Nephron progenitor cell (in vitro differentiated cells): ENCODE results near the gene RBM14.

Source experiments
- DNase-seq: peaks from one replicate; pipeline ENCODE4 v3.0.0; 2021
- H3K27ac Mint-ChIP-seq: 2 replicates; pipeline ENCODE4 v1.8.0; 2021; ENCODE audit warnings: mild to moderate bottlenecking, moderate library complexity, mixed read lengths
- H3K27me3 Mint-ChIP-seq: 2 replicates; pipeline ENCODE4 v1.8.0; 2021; ENCODE audit warnings: mild to moderate bottlenecking, low read depth, mixed read lengths; ENCODE audit not compliant: poor library complexity
- H3K36me3 Mint-ChIP-seq: 2 replicates; pipeline ENCODE4 v1.8.0; 2021; ENCODE audit warnings: low read depth, mixed read lengths
- H3K4me1 Mint-ChIP-seq: 2 replicates; pipeline ENCODE4 v1.8.0; 2021; ENCODE audit warnings: mixed read lengths
- H3K4me3 Mint-ChIP-seq: 2 replicates; pipeline ENCODE4 v1.8.0; 2021; ENCODE audit warnings: mild to moderate bottlenecking, moderate library complexity, mixed read lengths
- H3K9me3 Mint-ChIP-seq: 2 replicates; pipeline ENCODE4 v1.8.0; 2021; ENCODE audit warnings: mild to moderate bottlenecking, moderate library complexity, mixed read lengths
- TF ChIP-seq, protein P1 (sequence below): fragments of 200-600 bp; sonication (generic); IDR thresholded peaks from 2 replicates; pipeline ENCODE4 v1.5.0; 2021; ENCODE audit warnings: antibody characterized with exemption

Gene RBM14

DNA sequence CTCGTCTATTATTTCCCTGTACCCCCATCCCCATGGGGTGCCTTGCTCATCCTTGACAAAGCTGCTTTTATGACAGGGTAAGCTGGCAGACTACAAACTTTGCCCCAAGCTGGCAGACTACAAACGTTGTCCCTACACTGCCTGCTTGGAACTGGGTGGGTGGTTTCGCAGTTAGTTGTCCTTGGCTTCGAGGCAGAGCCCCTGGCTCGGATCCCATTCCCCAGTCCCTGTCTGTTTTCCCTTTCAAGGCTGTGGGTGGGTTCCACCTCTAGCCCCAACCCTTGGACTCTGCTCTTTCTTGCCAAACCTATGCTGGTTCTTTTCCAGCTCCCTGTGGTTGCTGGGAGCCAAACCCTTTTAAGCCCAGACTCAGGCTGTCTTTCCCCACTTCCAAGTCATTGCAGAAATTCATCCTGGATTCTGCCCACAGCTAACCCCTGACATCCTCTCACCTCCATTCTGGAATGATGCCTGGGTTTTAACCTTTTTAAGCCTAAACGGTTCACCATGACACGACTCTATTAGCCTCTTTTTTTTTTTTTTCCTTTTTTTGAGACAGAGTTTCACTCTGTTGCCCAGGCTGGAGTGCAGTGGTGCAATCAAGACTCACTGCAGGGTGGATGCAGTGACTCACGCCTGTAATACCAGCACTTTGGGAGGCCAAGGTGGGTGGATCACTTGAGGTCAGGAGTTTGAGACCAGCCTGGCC, 9.2 kb upstream of the RBM14 start:
- H3K27ac Mint-ChIP-seq = peak overlapping the region; percentile 83
- DNase-seq = no peak

DNA sequence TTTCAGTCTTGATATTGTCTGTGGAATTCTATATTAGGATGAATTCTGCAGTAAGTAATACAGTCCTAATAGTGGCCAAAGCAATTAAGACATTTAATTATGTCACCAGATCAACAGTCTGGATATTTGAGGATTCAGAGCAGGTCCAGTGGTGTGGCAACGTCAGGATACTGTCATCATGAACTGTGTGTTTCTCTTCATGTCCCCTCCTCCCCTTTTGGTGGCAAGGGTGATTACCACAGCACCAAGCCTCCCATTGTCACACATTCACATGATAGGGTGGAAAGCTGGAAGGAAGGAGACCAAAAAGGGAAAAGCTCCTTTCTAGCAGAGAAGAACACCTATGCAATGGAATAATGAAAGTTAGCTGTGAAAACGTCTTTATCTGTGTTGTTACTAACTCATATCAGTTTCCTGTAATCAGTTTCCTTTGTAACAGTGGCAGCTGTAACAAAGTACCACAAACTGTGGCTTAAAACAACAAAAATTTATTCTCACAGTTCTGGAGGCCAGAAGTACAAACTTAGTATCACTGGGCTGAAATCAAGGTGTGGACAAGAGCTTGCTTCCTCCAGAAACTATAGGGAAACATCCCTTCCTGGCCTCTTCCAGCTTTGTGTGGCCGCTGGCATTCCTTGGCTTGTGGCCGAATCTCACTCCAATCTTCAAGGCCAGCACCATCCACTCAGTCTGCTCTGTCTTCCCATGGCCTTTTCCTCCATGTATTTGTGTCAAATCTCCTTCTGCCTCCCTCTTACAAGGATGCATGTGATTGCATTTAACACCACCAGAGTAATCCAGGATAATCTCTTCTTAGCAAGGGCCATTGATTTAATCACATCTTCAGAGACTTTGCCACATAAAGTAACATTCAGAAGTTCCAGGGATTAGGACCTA, 6.5 kb upstream of the RBM14 start:
- no peak for DNase-seq
- peaks cover 22% of the 10 kb centered on the region for H3K36me3 Mint-ChIP-seq
- H3K9me3 Mint-ChIP-seq = peaks cover 7% of the 10 kb centered on the region
- TF ChIP-seq, protein P1, sequence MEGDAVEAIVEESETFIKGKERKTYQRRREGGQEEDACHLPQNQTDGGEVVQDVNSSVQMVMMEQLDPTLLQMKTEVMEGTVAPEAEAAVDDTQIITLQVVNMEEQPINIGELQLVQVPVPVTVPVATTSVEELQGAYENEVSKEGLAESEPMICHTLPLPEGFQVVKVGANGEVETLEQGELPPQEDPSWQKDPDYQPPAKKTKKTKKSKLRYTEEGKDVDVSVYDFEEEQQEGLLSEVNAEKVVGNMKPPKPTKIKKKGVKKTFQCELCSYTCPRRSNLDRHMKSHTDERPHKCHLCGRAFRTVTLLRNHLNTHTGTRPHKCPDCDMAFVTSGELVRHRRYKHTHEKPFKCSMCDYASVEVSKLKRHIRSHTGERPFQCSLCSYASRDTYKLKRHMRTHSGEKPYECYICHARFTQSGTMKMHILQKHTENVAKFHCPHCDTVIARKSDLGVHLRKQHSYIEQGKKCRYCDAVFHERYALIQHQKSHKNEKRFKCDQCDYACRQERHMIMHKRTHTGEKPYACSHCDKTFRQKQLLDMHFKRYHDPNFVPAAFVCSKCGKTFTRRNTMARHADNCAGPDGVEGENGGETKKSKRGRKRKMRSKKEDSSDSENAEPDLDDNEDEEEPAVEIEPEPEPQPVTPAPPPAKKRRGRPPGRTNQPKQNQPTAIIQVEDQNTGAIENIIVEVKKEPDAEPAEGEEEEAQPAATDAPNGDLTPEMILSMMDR = no peak
- no peak overlapping the region for H3K4me3 Mint-ChIP-seq
- H3K27ac Mint-ChIP-seq = no peak overlapping the region
- no peaks in the 10 kb centered on the region for H3K27me3 Mint-ChIP-seq
- H3K4me1 Mint-ChIP-seq = peaks cover under 1% of the 10 kb centered on the region

More for the DNA sequence above, 9.2 kb upstream of the RBM14 start:
- Mint-ChIP-seq H3K9me3 (peaks cover 7% of the 10 kb centered on the region), H3K27me3 (no peaks in the 10 kb centered on the region), H3K4me3 (no peak overlapping the region), H3K36me3 (peaks cover 32% of the 10 kb centered on the region), H3K4me1 (peaks cover 5% of the 10 kb centered on the region)
- TF ChIP-seq, protein P1 = no peak

DNA sequence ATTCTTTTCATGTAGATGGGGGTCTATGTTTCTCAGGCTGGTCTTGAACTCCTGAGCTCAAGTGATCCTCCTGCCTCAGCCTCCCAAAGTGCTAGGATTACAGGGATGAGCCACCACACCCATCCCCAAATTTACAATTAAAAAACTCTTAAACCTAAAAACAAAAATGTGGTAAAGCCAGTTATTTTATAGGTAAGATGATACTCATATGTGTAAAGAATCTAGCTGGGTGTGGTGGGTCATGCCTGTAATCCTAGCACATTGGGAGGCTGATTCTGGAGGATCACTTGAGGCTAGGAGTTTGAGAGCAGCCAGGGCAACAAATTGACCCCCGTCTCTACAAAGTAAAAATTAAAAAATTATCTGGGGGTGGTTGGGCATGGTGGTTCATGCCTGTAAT, 4.0 kb upstream of the RBM14 start:
- H3K27ac Mint-ChIP-seq = no peak overlapping the region
- DNase-seq = no peak
- H3K36me3 Mint-ChIP-seq = peaks cover 16% of the 10 kb centered on the region
- H3K27me3 Mint-ChIP-seq = peaks cover 4% of the 10 kb centered on the region
- H3K4me1 Mint-ChIP-seq = peaks cover 12% of the 10 kb centered on the region
- TF ChIP-seq, protein P1 = no peak
- H3K9me3 Mint-ChIP-seq = peaks cover 7% of the 10 kb centered on the region
- H3K4me3 Mint-ChIP-seq = no peak overlapping the region

DNA sequence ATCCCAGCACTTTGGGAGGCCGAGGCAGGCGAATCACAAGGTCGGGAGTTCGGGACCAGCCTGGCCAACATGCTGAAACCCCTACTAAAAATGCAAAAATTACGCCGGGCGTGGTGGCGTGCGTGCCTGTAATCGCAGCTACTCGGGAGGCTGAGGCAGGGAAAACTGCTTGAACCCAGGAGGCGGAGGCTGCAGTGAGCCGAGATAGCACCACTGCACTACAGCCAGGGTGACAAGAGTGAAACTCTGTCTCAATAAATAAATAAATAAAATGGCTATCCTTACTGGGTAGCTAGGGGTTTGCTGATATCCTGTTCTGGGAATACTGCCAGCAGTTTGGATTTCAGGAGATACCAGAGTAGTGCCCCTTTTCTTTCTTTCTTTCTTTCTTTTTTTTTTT, 2.4 kb upstream of the RBM14 start:
- TF ChIP-seq, protein P1 = no peak
- no peak overlapping the region for H3K27ac Mint-ChIP-seq
- peaks cover 24% of the 10 kb centered on the region for H3K36me3 Mint-ChIP-seq
- peaks cover 4% of the 10 kb centered on the region for H3K9me3 Mint-ChIP-seq
- no peak overlapping the region for H3K4me3 Mint-ChIP-seq
- peaks cover 27% of the 10 kb centered on the region for H3K4me1 Mint-ChIP-seq
- no peak for DNase-seq
- H3K27me3 Mint-ChIP-seq = peaks cover 8% of the 10 kb centered on the region

DNA sequence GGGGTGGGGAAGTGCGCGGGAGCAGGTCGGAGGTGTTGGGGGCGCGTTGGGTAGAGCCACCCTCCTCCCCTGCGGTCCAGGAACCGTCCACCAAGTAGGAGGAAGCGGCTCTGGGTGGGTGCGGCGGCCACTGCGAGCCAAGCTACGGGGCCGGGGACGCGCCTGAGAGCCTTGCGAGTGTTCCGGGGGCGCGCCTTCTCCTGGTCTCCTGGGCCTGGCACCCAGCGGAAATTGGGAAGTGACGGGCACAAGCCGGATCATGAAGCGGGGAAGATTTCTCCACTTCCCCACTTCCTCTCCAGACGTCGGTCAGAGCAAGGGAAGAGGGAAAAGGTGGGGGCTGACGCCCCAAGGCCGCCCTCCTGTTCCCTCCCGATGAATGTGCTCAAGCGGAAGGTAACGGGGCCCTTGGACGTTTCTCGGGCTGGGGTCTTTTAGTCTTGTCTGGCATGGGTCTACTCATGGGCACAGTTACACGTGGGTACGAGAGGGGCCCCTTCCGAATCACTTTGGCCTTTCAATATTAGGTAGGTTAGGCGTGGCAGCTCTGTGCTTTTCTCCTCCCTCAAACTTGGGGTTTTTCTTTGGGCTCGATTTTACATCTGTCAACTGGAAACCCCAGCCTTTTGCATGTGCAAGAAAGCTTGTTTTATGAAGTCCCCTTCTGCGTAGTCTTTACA, 865 bp downstream of the RBM14 start:
- TF ChIP-seq, protein P1 = no peak
- DNase-seq = no peak
- Mint-ChIP-seq H3K36me3 (peaks cover 36% of the 10 kb centered on the region), H3K27me3 (peaks cover 8% of the 10 kb centered on the region), H3K9me3 (no peaks in the 10 kb centered on the region), H3K4me1 (peaks cover 43% of the 10 kb centered on the region), H3K27ac (peak overlapping the region; percentile 100), H3K4me3 (peak overlapping the region; percentile 96)
